ENCODE measurements around the gene MTREX. TPM values are rescaled to one million over a fixed set of nuclear protein-coding genes. Genes with fewer than 3 reads are reported as not detected.
A peak's percentile ranks its signal among the peaks of the same experiment; 100 is the strongest.

The MTREX gene
- total RNA-seq, 1 donor, result 73.8 TPM

DNA sequence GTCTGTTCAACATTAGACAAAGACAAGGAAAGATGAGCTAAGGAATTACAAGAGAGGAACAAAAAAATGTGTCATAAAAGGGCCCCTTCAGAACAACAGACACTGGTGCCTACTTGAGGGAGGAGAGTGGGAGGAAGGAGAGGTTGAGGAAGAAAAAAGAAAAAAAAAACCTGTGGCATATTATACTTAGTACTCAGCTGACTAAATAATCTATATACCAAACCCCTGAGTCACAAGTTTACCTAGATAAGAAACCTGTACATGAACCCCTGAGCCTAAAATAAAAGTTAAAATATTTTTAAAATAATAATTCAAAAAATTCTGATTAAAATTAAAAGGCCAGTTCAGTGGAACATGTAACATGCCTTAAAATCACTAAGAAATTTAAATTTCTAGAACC lies 107.3 kb downstream of the MTREX start:
- no peak overlapping the region for H2AFZ ChIP-seq (ENCODE audit: low read length)
- no peak for DNase-seq (ENCODE audit: insufficient read length, low spot score, missing footprints)
- no peaks in the 10 kb centered on the region for H3K27me3 ChIP-seq (ENCODE audit: insufficient read depth, low read length)
- no peak overlapping the region for H3K4me2 ChIP-seq (ENCODE audit: insufficient read depth, low read length)
- no peak overlapping the region for H3K4me3 ChIP-seq (ENCODE audit: insufficient read depth, low read length)
- no peaks in the 10 kb centered on the region for H3K9me3 ChIP-seq (ENCODE audit: low read depth, low read length)
- no peaks in the 10 kb centered on the region for H3K79me2 ChIP-seq (ENCODE audit: insufficient read depth, low read length)
- no peaks in the 10 kb centered on the region for H4K20me1 ChIP-seq (ENCODE audit: insufficient read depth, low read length)
- TF ChIP-seq, protein P1, sequence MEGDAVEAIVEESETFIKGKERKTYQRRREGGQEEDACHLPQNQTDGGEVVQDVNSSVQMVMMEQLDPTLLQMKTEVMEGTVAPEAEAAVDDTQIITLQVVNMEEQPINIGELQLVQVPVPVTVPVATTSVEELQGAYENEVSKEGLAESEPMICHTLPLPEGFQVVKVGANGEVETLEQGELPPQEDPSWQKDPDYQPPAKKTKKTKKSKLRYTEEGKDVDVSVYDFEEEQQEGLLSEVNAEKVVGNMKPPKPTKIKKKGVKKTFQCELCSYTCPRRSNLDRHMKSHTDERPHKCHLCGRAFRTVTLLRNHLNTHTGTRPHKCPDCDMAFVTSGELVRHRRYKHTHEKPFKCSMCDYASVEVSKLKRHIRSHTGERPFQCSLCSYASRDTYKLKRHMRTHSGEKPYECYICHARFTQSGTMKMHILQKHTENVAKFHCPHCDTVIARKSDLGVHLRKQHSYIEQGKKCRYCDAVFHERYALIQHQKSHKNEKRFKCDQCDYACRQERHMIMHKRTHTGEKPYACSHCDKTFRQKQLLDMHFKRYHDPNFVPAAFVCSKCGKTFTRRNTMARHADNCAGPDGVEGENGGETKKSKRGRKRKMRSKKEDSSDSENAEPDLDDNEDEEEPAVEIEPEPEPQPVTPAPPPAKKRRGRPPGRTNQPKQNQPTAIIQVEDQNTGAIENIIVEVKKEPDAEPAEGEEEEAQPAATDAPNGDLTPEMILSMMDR (IDR thresholded peaks at IDR 0.05; ENCODE audit: extremely low read depth, low read depth, low read length), result no peak
- peaks cover 2% of the 10 kb centered on the region for H3K36me3 ChIP-seq (ENCODE audit: insufficient read depth, low read length)
- H3K27ac ChIP-seq (ENCODE audit: low read depth, low read length), result peak overlapping the region; percentile 58
- H3K4me1 ChIP-seq (ENCODE audit: insufficient read depth, low read length), result peaks cover 37% of the 10 kb centered on the region

DNA sequence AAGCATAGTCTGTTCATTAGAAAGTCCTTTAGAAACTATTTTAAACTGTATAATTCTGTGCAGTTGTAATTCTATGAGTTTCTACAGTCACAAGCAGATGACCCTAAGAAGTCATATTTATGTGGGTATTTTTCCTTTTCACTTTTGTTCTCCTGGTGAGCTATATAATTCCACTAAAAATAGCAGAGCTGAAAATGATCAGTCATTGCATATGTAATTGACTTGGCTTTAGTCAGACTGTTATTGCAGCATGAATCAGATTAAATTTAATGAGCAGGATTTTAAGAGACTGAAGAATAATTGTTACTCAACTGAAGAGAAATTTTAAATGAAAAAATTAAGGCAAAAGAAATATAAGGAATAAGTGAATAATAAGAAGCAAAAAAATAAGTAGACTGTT lies 108.5 kb downstream of the MTREX start:
- Histone ChIP-seq H3K9me3 (ENCODE audit: low read depth, low read length) (no peaks in the 10 kb centered on the region), H3K4me1 (ENCODE audit: insufficient read depth, low read length) (peaks cover 49% of the 10 kb centered on the region), H3K79me2 (ENCODE audit: insufficient read depth, low read length) (no peaks in the 10 kb centered on the region), H2AFZ (ENCODE audit: low read length) (no peak overlapping the region), H3K27ac (ENCODE audit: low read depth, low read length) (peak overlapping the region; percentile 58), H3K27me3 (ENCODE audit: insufficient read depth, low read length) (no peaks in the 10 kb centered on the region), H3K36me3 (ENCODE audit: insufficient read depth, low read length) (no peaks in the 10 kb centered on the region), H3K4me3 (ENCODE audit: insufficient read depth, low read length) (no peak overlapping the region), H4K20me1 (ENCODE audit: insufficient read depth, low read length) (no peaks in the 10 kb centered on the region), H3K4me2 (ENCODE audit: insufficient read depth, low read length) (peak overlapping the region; percentile 15)
- TF ChIP-seq, protein P1 (IDR thresholded peaks at IDR 0.05; ENCODE audit: extremely low read depth, low read depth, low read length), result no peak
- DNase-seq (ENCODE audit: insufficient read length, low spot score, missing footprints), result no peak

DNA sequence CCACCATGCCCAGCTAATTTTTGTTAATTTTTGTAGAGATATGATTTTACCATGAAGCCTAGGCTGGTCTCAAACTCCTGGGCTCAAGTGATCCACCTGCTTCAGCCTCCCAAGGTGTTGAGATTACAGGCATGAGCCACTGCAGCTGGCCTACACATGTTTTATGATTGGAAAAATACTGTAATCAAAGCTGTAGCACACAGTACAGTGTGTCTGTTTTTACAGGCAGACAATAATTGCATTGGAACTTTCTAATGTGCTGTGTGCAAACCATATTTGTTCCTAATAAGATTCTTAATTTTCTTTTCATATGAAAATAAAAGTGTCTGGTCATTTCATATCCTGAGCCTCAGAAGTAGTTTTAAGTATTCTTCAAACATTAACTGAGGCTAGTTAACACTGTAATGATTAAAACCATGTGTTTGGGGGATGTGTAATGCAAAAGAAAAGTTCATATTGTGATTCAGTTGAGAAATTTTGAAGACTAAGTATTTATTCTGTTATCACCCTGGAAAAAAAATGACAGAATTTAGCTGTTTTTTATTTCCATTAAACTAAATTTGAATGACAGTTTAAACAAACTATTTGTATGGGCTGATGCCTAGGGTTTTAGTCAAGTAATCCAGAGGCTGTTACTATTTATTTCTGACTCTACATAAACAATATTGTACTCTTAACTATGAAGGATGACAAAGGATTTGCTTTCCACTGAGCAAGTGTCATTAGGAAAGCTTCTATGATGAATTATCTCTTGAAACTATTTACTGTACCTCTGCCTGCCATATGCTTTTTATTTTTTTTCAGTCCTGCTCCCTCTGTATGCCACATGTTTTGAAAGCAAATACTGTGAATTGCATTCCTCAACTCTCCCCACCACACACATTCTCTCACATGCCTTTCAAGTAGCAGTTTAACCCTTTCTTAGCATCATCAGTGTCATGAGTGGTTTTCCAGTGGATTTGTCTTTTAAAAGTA lies 111.5 kb downstream of the MTREX start:
- H3K4me1 ChIP-seq (ENCODE audit: insufficient read depth, low read length), result peaks cover 49% of the 10 kb centered on the region
- peaks cover 14% of the 10 kb centered on the region for H3K36me3 ChIP-seq (ENCODE audit: insufficient read depth, low read length)
- no peaks in the 10 kb centered on the region for H3K79me2 ChIP-seq (ENCODE audit: insufficient read depth, low read length)
- no peak for DNase-seq (ENCODE audit: insufficient read length, low spot score, missing footprints)
- H2AFZ ChIP-seq (ENCODE audit: low read length), result no peak overlapping the region
- H3K4me2 ChIP-seq (ENCODE audit: insufficient read depth, low read length), result no peak overlapping the region
- H3K9me3 ChIP-seq (ENCODE audit: low read depth, low read length), result no peaks in the 10 kb centered on the region
- TF ChIP-seq, protein P1 (IDR thresholded peaks at IDR 0.05; ENCODE audit: extremely low read depth, low read depth, low read length), result no peak
- peak overlapping the region; percentile 18 for H3K27ac ChIP-seq (ENCODE audit: low read depth, low read length)
- H3K27me3 ChIP-seq (ENCODE audit: insufficient read depth, low read length), result no peaks in the 10 kb centered on the region
- H4K20me1 ChIP-seq (ENCODE audit: insufficient read depth, low read length), result no peaks in the 10 kb centered on the region
- H3K4me3 ChIP-seq (ENCODE audit: insufficient read depth, low read length), result no peak overlapping the region

DNA sequence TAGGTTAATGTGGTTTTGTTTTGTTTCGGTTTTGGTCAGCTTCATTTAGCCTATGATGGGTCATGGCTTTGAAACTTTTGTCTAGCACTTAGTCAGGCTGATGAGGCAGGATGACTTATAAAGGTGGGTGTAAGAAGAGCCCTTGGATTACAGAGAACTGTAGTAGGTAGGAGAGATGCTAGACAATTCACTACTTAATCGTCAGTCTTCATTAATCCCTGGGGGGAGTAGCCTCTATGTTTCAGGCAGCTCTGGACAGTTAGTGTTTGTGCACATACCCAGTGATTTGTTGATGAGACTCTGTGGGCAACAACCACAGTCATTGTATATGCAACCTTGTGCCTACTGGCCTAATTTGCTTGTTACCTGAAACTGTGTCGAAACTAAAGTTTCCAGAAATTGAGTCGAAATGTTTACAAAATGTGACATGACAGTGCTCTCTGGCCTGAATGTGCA lies 113.3 kb downstream of the MTREX start:
- TF ChIP-seq, protein P1 (IDR thresholded peaks at IDR 0.05; ENCODE audit: extremely low read depth, low read depth, low read length), result no peak
- no peak overlapping the region for H2AFZ ChIP-seq (ENCODE audit: low read length)
- H3K27me3 ChIP-seq (ENCODE audit: insufficient read depth, low read length), result no peaks in the 10 kb centered on the region
- H4K20me1 ChIP-seq (ENCODE audit: insufficient read depth, low read length), result no peaks in the 10 kb centered on the region
- no peak overlapping the region for H3K4me3 ChIP-seq (ENCODE audit: insufficient read depth, low read length)
- DNase-seq (ENCODE audit: insufficient read length, low spot score, missing footprints), result no peak
- no peaks in the 10 kb centered on the region for H3K79me2 ChIP-seq (ENCODE audit: insufficient read depth, low read length)
- H3K36me3 ChIP-seq (ENCODE audit: insufficient read depth, low read length), result peaks cover 24% of the 10 kb centered on the region
- H3K27ac ChIP-seq (ENCODE audit: low read depth, low read length), result no peak overlapping the region
- H3K4me1 ChIP-seq (ENCODE audit: insufficient read depth, low read length), result peaks cover 38% of the 10 kb centered on the region
- H3K9me3 ChIP-seq (ENCODE audit: low read depth, low read length), result no peaks in the 10 kb centered on the region
- H3K4me2 ChIP-seq (ENCODE audit: insufficient read depth, low read length), result no peak overlapping the region

Measured in osteoblast (primary cell).